Neural cell (in vitro differentiated cells): ENCODE data around the gene SLC2A6.

Experiments
- CTCF ChIP-seq: fragments of 450-650 bp; IDR thresholded peaks from 2 replicates; pipeline ENCODE4 v1.5.1; 2014; ENCODE audit warnings: antibody characterized with exemption, mild to moderate bottlenecking, moderate library complexity; ENCODE audit not compliant: poor library complexity, severe bottlenecking
- EP300 ChIP-seq: fragments of 450-650 bp; conservative IDR thresholded peaks from 2 replicates; pipeline ENCODE4 v1.6.1; 2014; ENCODE audit warnings: antibody characterized with exemption, mild to moderate bottlenecking, moderate library complexity; ENCODE audit not compliant: poor library complexity, severe bottlenecking
- MXI1 ChIP-seq: fragments of 450-650 bp; conservative IDR thresholded peaks from 2 replicates; pipeline ENCODE4 v1.6.1; 2014; ENCODE audit warnings: antibody characterized with exemption, mild to moderate bottlenecking; ENCODE audit not compliant: poor library complexity, severe bottlenecking
- POLR2AphosphoS5 ChIP-seq: IDR thresholded peaks from 2 replicates; pipeline ENCODE4 v1.6.1; 2012
- RAD21 ChIP-seq: fragments of 450-650 bp; conservative IDR thresholded peaks from 2 replicates; pipeline ENCODE4 v1.6.1; 2014; ENCODE audit warnings: antibody characterized with exemption, mild to moderate bottlenecking, moderate library complexity
- TAF1 ChIP-seq: IDR thresholded peaks from 2 replicates; pipeline ENCODE4 v1.6.1; 2012; ENCODE audit warnings: low read depth

GRCh38 chr9:133454325-133454724, 24.6 kb downstream of the SLC2A6 start:
- TF ChIP-seq EP300 (no peak), TAF1 (no peak), POLR2AphosphoS5 (no peak), MXI1 (no peak), CTCF (no peak), RAD21 (no peak)
